Left ventricle myocardium inferior (tissue), 1 donor: ENCODE measurements around the gene YPEL2. TPM values are rescaled to one million over a fixed set of nuclear protein-coding genes. Genes with fewer than 3 reads are reported as not detected.
A peak's percentile ranks its signal among the peaks of the same experiment; 100 is the strongest.

Experiments used
- DNase-seq: peaks from one replicate; pipeline ENCODE4 v3.0.0-alpha.2; 2020
- H3K27ac ChIP-seq: fragments of 200-600 bp; replicated peaks from 2 replicates; pipeline ENCODE4 v1.8.0; 2021
- H3K27me3 ChIP-seq: fragments of 200-600 bp; 2 replicates; pipeline ENCODE4 v1.8.0; 2021; ENCODE audit warnings: low read depth
- H3K36me3 ChIP-seq: fragments of 200-600 bp; 2 replicates; pipeline ENCODE4 v1.8.0; 2021
- H3K4me1 ChIP-seq: fragments of 200-600 bp; 2 replicates; pipeline ENCODE4 v1.8.0; 2021
- H3K4me3 ChIP-seq: fragments of 200-600 bp; 2 replicates; pipeline ENCODE4 v1.8.0; 2021; ENCODE audit warnings: mild to moderate bottlenecking, moderate library complexity
- H3K9me3 ChIP-seq: fragments of 200-600 bp; replicated peaks from 2 replicates; pipeline ENCODE4 v1.8.0; 2021
- intact Hi-C: fragments of 100-400 bp; cut with micrococcal nuclease; formaldehyde crosslinking; loops from one replicate; pipeline ENCODE4 v1.11.0; 2022
- total RNA-seq: library from RNA; stranded (reverse); fragmentation: NEBNext Ultra II Directional; extraction: Animal tissue kit (Norgen Biotek cat#: 25700); gene quantifications from one replicate; pipeline ENCODE4 v1.2.1, GENCODE V29; 2021
- TF ChIP-seq, protein P1 (sequence below): fragments of 200-600 bp; IDR thresholded peaks from 2 replicates; pipeline ENCODE4 v1.8.0; 2021; ENCODE audit warnings: antibody characterized with exemption, mild to moderate bottlenecking, borderline replicate concordance
- donor health status: DM: no; HTN: yes; CAD: no; lungs with severe emphysema.

Gene YPEL2
- total RNA-seq, 1 donor from 2014 or later: 36.3 TPM

DNA sequence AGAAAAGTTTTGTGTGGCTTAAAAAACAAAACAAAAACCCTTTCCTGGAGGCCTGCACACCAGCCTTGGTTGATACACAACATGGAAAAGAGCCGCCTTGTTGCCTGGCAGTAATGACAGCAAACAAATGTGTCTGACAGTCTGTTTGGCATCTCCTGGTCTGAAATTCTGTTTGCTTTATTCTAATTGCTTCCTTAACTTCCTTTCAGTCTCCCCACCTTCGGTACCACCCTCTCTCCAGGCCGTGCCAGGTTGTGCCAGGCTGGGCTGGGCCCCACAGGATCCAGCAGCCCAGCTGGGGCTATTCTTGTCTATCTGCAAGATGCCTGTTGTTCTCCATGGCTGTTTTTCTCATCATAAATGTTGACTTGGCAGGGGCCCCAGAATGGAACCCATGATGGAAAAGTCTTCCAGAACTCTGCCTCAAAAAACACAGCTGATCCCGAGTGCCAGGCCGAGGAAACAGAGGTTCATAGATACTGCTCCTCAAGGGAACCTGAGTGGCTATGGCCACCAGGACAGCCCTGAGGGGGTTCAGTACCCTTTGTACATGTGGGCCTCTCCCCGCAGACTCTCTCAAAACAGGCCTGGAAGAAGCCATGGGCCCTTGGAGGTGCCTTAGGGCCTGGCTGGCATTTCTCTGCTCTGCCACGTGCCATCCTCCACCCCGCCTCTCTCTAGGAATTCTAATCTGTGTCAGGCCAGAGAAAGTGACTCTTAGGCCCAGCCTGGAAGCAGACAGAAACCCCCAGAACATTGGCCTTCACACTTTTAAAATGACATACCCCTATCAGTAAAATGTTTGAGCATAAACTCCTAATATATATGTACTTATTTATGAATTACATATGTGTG lies 50.5 kb downstream of the YPEL2 start:
- Histone ChIP-seq H3K9me3 (no peaks in the 10 kb centered on the region), H3K4me1 (peaks cover 87% of the 10 kb centered on the region), H3K4me3 (no peak overlapping the region), H3K27ac (peak overlapping the region; percentile 97), H3K36me3 (no peaks in the 10 kb centered on the region), H3K27me3 (no peaks in the 10 kb centered on the region)
- DNase-seq: peak; percentile 59
- TF ChIP-seq, protein P1, sequence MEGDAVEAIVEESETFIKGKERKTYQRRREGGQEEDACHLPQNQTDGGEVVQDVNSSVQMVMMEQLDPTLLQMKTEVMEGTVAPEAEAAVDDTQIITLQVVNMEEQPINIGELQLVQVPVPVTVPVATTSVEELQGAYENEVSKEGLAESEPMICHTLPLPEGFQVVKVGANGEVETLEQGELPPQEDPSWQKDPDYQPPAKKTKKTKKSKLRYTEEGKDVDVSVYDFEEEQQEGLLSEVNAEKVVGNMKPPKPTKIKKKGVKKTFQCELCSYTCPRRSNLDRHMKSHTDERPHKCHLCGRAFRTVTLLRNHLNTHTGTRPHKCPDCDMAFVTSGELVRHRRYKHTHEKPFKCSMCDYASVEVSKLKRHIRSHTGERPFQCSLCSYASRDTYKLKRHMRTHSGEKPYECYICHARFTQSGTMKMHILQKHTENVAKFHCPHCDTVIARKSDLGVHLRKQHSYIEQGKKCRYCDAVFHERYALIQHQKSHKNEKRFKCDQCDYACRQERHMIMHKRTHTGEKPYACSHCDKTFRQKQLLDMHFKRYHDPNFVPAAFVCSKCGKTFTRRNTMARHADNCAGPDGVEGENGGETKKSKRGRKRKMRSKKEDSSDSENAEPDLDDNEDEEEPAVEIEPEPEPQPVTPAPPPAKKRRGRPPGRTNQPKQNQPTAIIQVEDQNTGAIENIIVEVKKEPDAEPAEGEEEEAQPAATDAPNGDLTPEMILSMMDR: no peak
- intact Hi-C loops: no loop called here

DNA sequence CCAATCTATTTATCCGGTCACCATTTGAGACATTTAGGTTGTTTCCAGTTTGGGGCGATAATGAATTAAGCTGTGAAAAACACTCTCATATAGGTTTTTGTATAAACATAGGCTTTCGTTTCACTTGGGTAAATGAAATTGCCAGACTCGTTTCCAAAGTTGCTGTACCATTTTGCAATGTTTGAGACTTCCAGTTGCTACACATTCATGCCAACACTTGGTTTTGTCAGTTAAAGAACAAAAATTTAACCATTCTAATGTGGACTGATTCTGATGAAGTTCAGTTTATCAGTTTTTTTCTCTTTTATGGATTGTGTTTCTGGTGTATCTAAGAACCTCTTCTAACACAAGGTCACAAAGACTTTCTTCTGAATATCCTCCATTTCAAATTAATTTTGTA lies 52.4 kb downstream of the YPEL2 start:
- TF ChIP-seq, protein P1: no peak
- intact Hi-C loops: no loop called here
- Histone ChIP-seq H3K4me1 (peaks cover 87% of the 10 kb centered on the region), H3K4me3 (no peak overlapping the region), H3K27ac (peak overlapping the region; percentile 66), H3K9me3 (no peaks in the 10 kb centered on the region), H3K27me3 (no peaks in the 10 kb centered on the region), H3K36me3 (peaks cover 2% of the 10 kb centered on the region)
- no peak for DNase-seq

GRCh38 chr17:59387351-59388068 lies 56.1 kb downstream of the YPEL2 start:
- H3K27ac ChIP-seq: peak overlapping the region; percentile 59

DNA sequence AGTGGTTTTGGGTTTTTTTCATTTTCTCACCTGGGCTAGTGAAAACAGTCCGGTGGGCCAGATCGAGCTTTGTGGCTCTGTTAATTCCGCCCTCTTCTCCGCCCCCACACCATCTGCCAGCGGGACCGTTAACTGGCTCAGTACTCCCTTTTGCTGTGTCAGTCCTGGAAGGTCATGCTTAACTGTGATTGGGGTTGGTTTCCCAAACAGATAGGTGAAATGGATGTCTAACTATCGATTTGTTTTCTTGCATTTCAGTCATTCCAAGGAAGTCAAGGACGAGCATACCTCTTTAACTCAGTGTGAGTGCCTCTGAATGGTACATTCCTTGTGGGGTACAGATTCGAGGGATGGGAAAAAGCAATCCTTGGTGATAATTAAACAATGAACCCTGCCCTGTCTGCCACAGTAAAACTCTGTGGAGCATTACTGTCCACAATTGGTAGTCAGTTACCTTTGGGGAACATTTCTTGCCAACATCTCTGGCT lies 56.7 kb downstream of the YPEL2 start:
- intact Hi-C loops: no loop called here
- Histone ChIP-seq H3K36me3 (peaks cover 45% of the 10 kb centered on the region), H3K9me3 (no peaks in the 10 kb centered on the region), H3K27ac (peak overlapping the region; percentile 59), H3K27me3 (no peaks in the 10 kb centered on the region), H3K4me1 (peaks cover 84% of the 10 kb centered on the region), H3K4me3 (no peak overlapping the region)
- TF ChIP-seq, protein P1: no peak
- no peak for DNase-seq

More at GRCh38 chr17:59387351-59388068, 56.1 kb downstream of the YPEL2 start:
- Histone ChIP-seq H3K36me3 (peaks cover 39% of the 10 kb centered on the region), H3K4me1 (peaks cover 84% of the 10 kb centered on the region), H3K4me3 (no peak overlapping the region), H3K9me3 (no peaks in the 10 kb centered on the region), H3K27me3 (no peaks in the 10 kb centered on the region)
- TF ChIP-seq, protein P1: no peak
- intact Hi-C loops: no loop called here
- DNase-seq: no peak

DNA sequence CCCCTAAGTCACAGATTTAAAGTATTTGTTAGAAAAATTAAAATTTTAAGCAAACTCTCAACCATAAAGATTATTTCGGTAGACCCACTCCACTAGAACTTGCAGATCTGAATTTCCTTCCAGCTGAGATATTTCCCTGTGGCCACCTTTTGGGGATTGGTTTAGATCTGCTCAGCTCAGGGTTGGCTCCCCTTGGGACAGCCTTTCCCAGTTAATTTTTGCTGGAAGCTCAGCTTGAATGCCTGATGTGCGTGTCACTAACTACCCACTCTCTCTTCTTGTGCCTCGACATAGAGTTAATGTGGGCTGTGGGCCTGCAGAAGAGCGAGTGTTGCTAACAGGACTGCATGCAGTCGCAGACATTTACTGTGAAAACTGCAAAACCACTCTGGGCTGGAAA lies 57.6 kb downstream of the YPEL2 start:
- peak overlapping the region; percentile 59 for H3K27ac ChIP-seq
- TF ChIP-seq, protein P1: no peak
- no peaks in the 10 kb centered on the region for H3K27me3 ChIP-seq
- H3K36me3 ChIP-seq: peaks cover 49% of the 10 kb centered on the region
- peaks cover 77% of the 10 kb centered on the region for H3K4me1 ChIP-seq
- no peak for DNase-seq
- intact Hi-C loops: no loop called here
- no peaks in the 10 kb centered on the region for H3K9me3 ChIP-seq
- no peak overlapping the region for H3K4me3 ChIP-seq
